Bronchial epithelial cell (primary cell): ENCODE results near the gene P2RY14. TPM values are rescaled to one million over a fixed set of nuclear protein-coding genes. Genes with fewer than 3 reads are reported as not detected.

Experiments used
- DNase-seq: peaks from one replicate; pipeline ENCODE4 v3.0.0-alpha.2; 2010; ENCODE audit warnings: low read depth
- FAIRE-seq: peaks from 2 replicates; lab custom pipeline; 2011; peaks lifted over from hg19 to GRCh38; lab: Jason Lieb, UNC
- H3K27me3 ChIP-seq: 2 replicates; pipeline ENCODE4 v1.5.1; 2011; ENCODE audit warnings: low read length; ENCODE audit not compliant: control insufficient read depth, insufficient read depth
- H3K36me3 ChIP-seq: 2 replicates; pipeline ENCODE4 v1.5.1; 2011; ENCODE audit warnings: low read length; ENCODE audit not compliant: control insufficient read depth, insufficient read depth
- H3K4me3 ChIP-seq: 2 replicates; pipeline ENCODE4 v1.5.1; 2011; ENCODE audit warnings: mild to moderate bottlenecking, low read depth, low read length, control low read depth
- CTCF ChIP-seq: IDR thresholded peaks from 2 replicates; pipeline ENCODE4 v1.5.1; 2011; ENCODE audit warnings: mild to moderate bottlenecking, moderate library complexity, low read length, control low read depth, inconsistent platforms; ENCODE audit not compliant: insufficient read depth, severe bottlenecking
- total RNA-seq: library from RNA; depleted of rRNA; stranded (reverse); fragments of >200 nt; gene quantifications from 2 replicates; pipeline ENCODE4 v1.2.1, GENCODE V29; 2014

P2RY14 gene
- total RNA-seq, 1 donor from 2014 or later: not detected

- FAIRE-seq (no peak), DNase-seq (no peak)
- no peak for TF ChIP-seq CTCF
- Histone ChIP-seq H3K4me3 (no peak overlapping the region), H3K36me3 (no peaks in the 10 kb centered on the region), H3K27me3 (no peaks in the 10 kb centered on the region)
Measured at GRCh38 chr3:151165226-151165625, 113.1 kb downstream of the P2RY14 start.

Other genes starting within 250 kb of the P2RY14 start
- 0.13 and 0.26 TPM in 2 replicates for gene MED12L, start 192.9 kb downstream of the P2RY14 start, total RNA-seq
- gene GPR171, start 75.3 kb downstream of the P2RY14 start, total RNA-seq: not detected in 2 replicates
- 56.9 and 64.5 TPM in 2 replicates for gene GPR87, start 38.3 kb upstream of the P2RY14 start, total RNA-seq
- not detected in 2 replicates for gene P2RY13, start 51.0 kb upstream of the P2RY14 start, total RNA-seq
- not detected in 2 replicates for gene P2RY12, start 106.2 kb upstream of the P2RY14 start, total RNA-seq
- gene IGSF10, start 182.5 kb upstream of the P2RY14 start, total RNA-seq: under 0.01 TPM in 1 of 2 replicates, not detected in the other